22Rv1 (cell line): ENCODE data around the gene ZNF32.

Experiments used
- H3K27ac ChIP-seq: fragments of 450-650 bp; 2 replicates; pipeline ENCODE4 v1.5.1; 2017
- ZFX ChIP-seq: fragments of 450-650 bp; IDR thresholded peaks from 2 replicates; pipeline ENCODE4 v1.6.1; 2017; ENCODE audit warnings: antibody characterized with exemption, borderline replicate concordance
- TF ChIP-seq, protein P1 (sequence below): fragments of 450-650 bp; IDR thresholded peaks from 2 replicates; pipeline ENCODE4 v1.5.1; 2017; ENCODE audit warnings: mild to moderate bottlenecking

Gene ZNF32, protein sequence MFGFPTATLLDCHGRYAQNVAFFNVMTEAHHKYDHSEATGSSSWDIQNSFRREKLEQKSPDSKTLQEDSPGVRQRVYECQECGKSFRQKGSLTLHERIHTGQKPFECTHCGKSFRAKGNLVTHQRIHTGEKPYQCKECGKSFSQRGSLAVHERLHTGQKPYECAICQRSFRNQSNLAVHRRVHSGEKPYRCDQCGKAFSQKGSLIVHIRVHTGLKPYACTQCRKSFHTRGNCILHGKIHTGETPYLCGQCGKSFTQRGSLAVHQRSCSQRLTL

DNA sequence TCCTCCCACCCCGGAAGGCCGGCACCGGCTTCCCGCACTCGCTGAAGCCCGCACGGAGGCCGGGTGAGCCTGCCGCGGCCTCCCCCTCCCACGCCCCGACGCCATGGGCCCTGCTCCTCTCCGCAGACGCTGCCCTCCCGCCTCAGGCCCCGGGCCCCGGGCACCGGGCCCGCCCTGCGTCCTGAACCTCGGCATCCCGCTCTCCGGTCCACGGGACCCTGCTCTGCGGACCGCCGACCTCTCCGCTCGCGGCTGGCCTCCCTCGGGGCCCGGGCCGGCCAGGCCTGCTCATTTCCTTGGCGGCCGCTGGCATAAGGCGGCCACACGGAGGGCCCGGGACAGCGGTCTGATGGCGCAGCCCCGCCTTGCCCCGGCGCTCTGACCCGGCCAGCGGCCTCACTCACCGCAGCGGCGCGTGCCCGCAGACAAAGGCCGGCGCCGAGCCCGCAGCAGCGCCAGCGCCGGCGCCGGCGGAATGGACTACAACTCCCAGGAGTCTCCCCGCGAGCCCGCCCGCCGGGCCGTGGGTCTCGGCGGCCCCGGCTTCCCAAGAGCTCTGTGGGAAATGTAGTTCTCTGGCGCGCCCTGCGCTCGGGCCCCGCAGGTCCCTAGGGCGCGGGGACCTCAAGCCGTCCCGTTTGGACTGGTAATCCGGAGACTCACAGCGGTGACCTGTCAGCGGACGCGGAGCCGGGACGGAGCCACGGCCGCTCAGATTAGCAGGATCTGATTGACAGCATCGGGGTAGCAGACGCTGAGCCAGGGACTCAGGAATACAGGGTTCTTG, at the start of gene ZNF32:
TSS of gene ZNF32 (minus strand) at position 484 of the 787 bp plus-strand sequence. CDS start 2,748 bp downstream, outside the sequence.
- no peak within 1 kb of the TSS for H3K27ac ChIP-seq
- TF ChIP-seq, protein P1, sequence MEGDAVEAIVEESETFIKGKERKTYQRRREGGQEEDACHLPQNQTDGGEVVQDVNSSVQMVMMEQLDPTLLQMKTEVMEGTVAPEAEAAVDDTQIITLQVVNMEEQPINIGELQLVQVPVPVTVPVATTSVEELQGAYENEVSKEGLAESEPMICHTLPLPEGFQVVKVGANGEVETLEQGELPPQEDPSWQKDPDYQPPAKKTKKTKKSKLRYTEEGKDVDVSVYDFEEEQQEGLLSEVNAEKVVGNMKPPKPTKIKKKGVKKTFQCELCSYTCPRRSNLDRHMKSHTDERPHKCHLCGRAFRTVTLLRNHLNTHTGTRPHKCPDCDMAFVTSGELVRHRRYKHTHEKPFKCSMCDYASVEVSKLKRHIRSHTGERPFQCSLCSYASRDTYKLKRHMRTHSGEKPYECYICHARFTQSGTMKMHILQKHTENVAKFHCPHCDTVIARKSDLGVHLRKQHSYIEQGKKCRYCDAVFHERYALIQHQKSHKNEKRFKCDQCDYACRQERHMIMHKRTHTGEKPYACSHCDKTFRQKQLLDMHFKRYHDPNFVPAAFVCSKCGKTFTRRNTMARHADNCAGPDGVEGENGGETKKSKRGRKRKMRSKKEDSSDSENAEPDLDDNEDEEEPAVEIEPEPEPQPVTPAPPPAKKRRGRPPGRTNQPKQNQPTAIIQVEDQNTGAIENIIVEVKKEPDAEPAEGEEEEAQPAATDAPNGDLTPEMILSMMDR = no peak
- TF ChIP-seq ZFX = no peak; the same call in 1 of the 2 replicates

DNA sequence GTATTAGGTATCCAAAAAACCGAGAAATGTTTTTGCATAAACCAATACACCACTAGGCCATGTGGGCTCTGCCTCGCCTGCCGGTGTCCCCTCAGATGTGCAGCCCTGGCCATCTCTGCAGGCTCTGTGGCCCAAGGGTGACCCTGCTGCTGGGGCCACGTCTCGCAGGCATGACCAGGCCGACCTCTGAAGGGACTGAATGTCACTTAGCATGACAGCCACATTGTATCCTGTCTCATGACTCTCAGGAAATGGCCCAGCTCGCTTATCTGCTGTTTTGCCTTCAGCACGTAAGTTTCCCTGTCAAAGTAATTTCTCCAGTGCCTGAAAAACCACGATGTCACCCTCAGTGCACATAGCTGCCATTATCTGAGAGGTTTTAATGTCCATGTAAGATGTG, 49.5 kb upstream of the ZNF32 start:
- TF ChIP-seq, protein P1 = no peak
- TF ChIP-seq ZFX = no peak
- no peak overlapping the region for H3K27ac ChIP-seq

DNA sequence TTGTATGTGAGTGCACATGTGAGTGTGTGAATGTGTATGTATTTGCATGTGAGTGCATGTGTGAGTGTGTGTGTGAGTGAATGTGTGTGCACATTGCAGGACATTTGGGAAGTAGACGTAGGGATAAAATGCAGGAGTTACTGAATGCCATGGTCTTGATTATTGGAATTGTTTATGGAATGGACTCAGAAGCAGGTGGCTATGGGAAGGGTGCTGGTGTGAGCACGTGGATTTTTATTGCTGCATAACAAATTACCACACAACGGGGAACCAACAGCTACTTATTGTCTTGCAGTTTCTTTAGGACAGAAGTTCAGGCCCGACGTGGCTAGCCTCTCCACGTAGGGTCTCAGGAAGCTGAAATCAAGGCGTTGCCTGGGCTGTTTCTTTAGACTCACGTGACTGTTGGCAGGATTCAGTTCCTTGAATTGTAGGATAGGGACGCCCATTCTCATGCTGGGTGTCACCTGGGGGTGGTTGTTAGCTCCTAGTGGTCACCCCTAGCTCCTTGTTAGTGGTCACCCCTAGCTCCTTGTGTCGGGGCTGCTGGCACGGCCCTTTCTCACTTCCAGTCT, 48.3 kb upstream of the ZNF32 start:
- no peak overlapping the region for H3K27ac ChIP-seq
- no peak for TF ChIP-seq ZFX
- TF ChIP-seq, protein P1 = no peak

DNA sequence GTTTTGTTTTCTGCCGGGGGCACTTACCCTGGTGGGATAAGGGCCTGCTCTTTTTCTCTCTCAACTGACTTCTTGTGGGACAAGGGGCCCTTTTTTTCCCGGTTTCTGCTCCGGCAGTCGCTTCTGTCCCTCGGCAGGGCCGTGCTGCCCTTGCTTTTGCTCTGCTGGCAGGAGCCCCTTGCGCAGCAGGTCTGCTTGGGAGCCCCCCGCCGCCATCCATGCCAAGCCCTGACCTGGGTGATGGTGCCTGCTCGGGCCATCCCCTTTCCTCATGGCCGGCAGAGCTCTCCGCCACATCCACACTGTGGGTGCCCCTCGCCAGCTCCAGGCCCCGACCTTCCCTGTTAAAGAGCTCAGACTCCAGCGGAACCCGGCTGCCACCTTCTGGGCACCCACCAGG, 47.0 kb upstream of the ZNF32 start:
- TF ChIP-seq ZFX = no peak
- TF ChIP-seq, protein P1 = no peak
- no peak overlapping the region for H3K27ac ChIP-seq

DNA sequence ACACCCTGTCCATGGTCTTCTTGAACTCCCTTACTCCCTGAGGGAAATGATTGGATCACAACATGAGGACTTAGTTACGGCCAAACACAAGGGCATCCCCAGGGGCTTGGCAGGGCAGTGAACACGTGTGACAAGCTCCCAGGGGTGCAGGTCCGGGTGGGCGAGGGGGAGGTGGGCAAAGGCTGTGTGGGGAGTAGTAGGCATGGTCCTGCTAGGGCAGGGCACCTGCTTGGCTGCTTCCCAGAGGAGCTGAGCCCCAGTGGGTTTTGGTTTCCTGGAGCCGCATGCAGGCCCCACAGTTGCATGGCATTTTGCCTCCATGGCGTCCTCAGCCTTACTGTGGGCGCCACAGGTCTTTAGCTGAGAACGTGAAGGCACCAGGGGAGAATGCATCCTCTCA, 46.6 kb upstream of the ZNF32 start:
- H3K27ac ChIP-seq = no peak overlapping the region
- no peak for TF ChIP-seq ZFX
- TF ChIP-seq, protein P1 = no peak

DNA sequence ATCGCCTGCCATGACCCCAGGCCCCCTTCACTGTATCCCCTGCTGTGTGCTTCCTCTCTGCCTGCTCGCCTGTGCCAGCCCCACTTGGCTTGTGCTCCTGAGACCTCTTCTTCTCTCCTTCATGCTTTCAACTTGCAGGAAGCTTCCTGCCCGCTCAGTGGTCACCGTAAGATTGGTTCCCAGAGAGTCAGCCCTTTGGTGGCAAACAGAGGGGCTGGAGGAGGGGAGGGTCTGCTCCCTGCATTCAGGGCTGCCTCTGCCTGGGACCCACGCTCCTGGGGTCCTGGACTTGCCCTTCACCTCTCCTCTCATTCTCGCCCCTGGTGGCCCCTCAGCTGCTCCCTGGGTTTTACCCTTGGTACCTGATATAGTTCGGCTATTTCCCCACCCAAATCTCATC, 45.8 kb upstream of the ZNF32 start:
- TF ChIP-seq, protein P1 = no peak
- TF ChIP-seq ZFX = no peak
- no peak overlapping the region for H3K27ac ChIP-seq
